IPS DF 19.7 (cell line): Measurements from ENCODE around the gene SPIC.
"Not testable (repeated sequence)": the region's sequence is repeated elsewhere in the genome, so short reads cannot be mapped to it uniquely, and the experiment has no call there.

ENCODE experiments used
- DNase-seq: peaks from one replicate; pipeline ENCODE4 v3.0.0-alpha.2; 2013; ENCODE audit warnings: low read depth, low spot score

Gene SPIC

DNA sequence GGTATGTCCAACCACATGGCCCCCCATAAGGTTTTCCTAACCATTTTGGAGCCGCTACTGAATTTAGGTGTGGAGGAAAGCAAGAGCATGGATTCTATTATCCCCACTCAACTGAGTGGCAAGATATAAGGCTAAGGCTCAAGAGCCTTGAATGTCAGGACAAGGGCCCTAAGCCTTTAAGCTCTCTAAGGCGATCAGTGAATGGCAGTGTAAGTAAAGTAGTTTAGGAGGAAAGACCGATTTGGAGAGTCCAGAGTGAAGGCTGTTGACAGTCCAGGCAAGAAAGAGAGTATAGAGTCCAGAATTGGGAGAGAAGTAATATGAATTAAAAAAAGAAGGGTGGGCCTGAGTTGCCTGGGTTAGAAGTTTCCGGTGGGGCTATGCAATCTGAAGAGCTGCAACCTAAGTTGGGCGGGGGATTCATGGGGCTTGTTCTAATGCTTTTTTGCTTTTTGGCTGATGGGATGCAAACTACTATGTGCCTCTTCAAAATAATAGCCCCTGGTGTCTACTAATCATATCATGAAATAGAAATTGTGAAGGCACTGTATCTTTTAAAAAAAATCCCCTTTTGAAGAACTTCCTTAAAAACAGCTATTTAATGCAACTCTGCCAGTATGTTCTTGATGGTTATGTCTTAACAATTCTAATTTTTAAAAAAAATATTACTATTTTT is at the start of gene SPIC:
Gene SPIC (plus strand): TSS at position 626 of the 676 bp plus-strand sequence. CDS start 1,569 bp downstream, outside the sequence.
- DNase-seq: no peak

DNA sequence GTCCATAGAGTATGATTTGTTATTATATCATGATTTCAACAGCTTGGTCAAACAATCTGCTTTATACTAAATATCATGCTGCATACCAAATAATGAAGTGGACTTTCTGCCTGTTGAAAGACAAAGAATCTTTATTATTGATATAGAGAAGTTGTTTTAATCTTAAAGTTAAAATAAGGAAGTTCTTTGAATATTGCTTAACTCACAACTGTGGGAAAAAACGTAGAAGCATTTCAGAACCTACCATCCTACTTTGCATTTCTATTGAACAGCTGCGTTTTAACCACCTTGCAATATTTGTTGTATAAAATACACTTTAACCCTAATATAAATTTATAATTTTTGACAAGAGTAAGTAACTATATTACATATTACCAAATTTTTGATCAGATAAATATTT is 44.7 kb upstream of the SPIC start:
- DNase-seq: no peak

DNA sequence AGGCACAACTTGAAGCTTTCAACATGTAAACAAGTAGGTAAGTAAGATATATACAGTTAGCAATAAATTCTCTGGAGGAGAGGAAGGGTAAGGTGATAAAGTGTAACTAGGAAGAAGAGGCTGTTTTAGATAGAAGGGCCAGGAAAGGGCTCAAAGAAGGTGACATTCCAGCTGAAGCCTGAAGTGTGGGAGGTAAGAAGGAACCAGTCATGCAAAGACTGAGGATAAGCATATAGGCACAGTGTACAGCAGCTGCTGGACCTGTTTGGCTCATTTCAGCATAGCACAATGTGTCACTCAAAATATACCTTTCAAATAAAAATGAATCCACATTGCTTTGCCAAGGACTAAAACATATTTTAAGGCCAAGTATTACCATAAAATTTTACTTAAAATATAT is 39.0 kb upstream of the SPIC start:
- no peak for DNase-seq

DNA sequence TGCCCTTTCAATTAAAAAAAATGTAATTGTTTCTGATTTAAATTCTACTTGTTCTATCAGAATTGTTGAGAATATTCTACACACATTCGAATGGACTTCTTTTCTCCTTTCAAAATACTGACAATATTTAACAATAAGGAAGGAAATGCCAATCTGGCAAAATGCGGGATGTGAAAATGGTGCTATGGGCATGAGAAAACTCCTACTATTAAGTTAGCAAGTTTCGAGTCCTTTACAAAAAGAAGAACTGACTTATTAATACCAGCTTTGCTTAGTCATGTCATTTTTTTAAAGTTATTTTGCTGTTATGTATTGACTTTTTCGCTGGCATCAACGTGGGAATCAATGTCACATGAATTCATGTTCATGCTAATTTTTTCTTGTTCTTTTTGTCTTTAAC is 35.9 kb upstream of the SPIC start:
- DNase-seq: no peak

- DNase-seq: no peak
These were observed 33.5 kb upstream of the SPIC start for GRCh38 chr12:101441461-101442224.

DNA sequence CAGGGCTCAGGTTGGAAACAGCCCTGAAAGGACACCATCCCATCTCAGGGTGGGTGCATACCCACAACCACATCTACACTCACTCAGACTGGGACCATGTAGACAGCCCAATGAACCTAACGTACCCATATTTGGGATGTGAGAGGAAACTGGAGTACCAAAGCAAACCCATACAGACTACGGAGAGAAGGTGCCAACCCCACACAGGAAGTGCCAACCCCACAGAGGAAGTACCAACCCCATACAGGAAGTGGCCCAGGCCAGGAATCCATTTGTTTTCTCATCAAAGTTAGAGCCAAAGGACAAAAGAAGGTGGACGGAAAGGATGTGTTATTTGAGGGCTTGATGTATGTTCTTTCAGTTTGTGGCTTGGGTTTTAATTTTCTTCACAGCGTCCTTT is 19.5 kb upstream of the SPIC start:
- DNase-seq: no peak

- no peak for DNase-seq
These were observed 15.3 kb upstream of the SPIC start for GRCh38 chr12:101459642-101460346.

DNA sequence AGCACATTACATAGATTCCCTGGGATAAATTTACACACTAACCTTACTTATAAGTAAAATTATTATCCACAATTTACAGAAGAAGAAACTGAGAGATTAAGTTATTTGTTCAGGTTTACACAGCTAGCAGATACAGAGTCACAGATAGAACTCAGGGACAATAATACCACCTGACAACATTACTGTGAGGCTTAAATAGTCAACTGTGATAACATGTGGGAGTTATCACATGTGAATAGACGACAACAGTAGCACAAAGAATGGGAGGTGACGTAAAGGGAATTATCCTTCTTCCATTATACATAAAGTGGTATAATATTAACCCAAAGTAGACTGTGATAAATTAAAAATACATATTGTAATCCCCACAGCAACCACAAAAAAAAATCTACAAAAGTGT is 6.2 kb upstream of the SPIC start:
- no peak for DNase-seq

DNA sequence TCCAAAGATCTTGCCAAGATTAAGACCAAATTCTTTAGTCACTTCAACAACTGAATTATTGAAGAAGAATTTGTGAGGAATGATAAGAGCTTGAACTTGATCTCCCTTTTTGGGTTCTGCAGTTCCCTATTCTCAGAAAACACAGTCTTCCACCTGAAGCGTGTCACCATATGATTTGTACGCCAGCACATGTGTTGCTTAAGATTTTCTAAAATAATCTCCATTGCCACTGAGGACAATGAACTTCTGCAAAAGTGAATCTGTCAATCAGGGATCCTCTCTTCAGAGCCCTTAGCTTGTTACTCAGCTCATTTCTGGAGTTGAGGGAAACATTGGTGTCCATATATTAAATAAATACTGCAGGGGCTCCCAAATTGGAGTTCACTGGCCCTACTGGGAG is 4.2 kb upstream of the SPIC start:
- DNase-seq: no peak

DNA sequence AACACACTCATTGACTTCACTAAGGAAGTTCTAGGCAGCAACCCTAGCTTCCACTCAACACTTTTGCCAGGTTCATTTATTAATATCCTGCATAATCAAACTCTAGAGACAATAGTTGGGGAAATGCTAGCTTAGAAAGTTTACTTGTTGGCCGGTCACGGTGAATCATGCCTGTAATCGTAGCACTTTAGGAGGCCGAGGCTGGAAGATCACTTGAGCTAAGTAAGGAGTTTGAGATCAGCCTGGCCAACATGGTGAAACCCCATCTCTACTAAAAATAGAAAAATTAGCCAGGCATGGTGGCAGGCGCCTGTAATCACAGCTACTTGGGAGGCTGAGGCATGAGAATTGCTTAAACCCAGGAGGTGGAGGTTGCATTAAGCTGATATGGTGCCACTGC is 3.3 kb upstream of the SPIC start:
- not testable (repeated sequence) for DNase-seq

DNA sequence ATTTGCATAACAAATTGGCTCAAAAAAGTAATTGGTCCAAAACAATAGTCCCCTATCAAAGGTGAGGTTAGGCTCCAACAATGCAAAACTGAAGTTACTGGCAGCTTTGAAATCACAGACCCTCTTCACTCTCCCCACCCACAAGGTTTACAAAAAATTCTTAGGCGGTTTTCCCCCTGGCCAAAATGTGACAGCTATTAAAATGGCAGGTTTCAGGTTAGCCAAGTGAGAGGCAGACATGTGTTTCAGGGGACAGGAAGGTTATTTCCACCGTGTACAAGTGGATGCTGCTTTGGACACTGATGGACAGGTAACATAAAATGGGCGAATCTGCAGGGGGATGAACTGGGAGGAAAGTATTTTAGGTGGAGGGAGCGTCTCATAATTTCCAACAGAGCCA is 888 bp upstream of the SPIC start:
- no peak for DNase-seq

DNA sequence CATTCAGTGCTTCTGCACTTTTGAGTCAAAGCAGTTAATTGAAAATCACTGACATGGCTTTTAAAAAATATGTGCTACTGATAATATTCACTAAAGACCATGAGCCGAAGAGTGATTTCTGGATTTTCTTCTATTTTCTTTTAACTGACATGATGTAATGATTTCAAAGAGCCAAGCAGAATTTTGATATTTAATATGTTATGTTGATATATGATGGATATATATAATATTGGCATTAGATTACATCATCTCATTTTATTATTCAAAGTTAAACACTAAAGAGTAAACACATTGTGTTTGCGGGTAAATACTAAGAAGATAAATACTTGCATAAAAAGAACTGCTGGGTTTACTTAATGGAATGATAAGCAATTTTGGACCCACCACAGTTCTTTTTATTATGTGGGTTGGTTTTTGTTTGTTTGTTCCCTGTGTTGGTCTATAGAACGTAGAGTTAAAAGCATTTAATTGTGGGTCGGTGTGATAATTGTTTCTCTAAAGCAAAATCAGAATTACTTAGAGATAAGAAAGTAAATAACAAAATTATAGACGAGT is 692 bp downstream of the SPIC start:
- DNase-seq: no peak

DNA sequence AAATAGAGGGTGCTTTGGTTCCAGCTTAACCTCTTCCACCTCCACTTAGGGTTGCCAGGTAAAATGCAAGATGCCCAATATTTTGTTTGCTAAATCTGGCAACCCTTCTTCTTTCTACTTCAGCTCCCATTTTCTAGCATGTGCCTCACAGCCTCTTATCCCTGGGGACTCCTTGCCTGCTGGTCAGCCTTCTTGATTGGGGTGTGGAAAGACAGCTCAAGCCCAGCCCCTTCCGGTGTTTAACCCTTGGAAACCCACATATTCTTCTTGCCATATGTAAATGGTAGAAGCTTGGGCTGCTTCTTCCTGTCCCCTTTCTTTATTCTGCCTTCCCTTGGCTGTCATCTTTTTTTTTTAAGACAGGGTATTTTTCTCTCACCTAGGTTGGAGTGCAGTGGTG is 5.7 kb downstream of the SPIC start:
- DNase-seq: no peak

DNA sequence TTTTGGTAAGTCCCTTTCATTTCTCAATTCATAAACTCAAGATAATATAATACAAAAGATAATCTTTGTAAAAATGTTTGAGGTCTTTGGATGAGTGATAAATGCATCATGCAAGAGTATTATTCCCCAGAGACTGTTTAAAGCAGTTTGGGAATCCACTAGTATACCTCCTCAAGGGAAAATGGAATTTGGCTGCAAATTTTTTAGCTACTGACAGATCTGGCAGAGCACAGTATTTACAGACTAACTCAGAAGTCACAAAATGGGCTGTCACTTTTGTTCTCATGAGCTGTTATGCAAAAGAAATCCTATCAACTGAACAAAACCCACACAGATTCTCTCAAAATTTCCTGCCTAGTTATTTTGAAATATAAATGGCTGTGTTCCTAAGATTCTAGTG is 9.9 kb downstream of the SPIC start:
- no peak for DNase-seq

DNA sequence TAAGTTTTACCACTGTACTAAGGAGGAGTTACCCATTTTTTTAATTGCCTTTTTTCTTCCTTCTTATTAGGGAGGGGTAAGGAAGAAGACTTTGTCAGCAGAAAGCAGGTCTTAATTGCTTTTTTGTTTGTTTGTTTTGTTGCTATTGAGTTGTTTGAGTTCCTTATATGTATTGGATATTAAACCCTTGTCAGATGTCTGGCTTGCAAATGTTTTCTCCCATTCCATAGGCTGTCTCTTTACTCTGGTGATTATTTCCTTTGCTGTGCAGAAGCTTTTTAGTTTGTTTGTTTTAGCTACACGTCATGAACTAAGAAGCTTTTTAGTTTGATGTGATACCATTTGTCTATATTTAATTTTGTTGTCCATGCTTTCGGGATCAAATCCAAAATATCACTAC is 13.3 kb downstream of the SPIC start:
- no peak for DNase-seq

DNA sequence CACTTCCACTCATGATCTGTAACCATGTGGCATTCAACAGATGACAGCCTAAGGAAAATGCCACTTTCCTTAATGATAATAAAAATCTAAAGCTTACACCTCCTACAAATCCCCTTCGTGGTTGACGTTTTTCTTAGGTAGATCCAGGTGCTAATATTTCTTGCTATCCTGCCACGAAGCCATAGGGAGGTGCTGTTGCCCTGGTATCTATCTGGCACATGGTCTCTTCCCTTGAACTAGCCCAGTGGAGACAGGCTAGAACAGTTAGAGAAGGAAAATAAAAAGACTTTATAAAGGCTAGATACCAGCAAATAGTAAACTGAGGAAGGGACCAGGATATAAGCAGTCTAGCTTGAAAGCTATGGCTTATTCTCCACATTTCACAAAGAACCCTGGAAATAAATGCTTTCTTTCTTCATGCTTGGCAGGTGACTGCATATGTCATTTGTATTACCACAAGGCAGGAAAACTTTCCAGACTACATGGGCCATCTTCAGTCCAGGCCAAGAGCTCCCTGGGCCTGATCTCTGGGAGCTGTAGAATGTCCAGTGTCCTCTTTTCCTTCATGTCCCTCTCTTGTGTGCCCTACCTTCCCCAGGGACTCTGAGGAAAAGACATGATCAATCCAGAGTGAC is 15.3 kb downstream of the SPIC start:
- DNase-seq: peak; percentile 38

DNA sequence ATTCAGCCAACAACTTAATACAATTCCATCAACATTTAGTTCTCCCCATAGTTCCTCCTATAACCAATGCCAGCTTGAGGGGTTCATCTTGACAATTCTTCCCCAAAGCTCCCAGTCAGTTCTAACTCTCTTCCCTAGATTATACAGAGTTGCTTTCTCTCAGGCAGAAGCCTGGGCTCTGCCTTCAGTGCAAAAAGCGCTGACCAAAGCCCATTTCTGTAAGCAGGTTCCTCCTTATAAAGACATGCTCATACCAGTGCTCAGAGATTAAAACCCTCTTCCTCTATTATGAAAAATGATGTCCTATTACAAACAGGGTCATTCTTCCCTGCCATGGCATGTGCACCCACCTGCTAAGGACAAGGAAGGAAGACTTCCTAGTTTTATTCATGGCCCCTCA is 16.2 kb downstream of the SPIC start:
- no peak for DNase-seq

- no peak for DNase-seq
These were observed 18.4 kb downstream of the SPIC start for GRCh38 chr12:101493556-101493955.

DNA sequence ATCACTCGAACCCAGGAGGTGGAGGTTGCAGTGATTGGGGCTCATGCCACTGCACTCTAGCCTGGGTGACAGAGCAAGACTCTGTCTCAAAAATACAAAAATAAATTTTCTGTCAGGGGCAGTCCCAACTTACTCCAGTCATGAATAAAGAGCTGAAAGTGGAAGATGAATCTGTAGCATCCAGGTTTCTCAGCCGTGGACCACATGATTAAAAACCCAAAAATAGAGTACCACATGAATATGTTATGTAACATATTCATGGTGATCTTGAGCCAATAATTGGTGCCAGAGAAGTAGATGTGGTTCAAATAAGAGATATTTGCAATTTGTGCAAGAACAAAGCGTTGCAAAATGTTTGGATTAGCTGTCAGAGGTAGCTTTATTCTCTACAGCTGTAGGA is 23.1 kb downstream of the SPIC start:
- DNase-seq: no peak

- no peak for DNase-seq
These were observed 26.4 kb downstream of the SPIC start for GRCh38 chr12:101501410-101501995.

GRCh38 chr12:101521136-101521535 is 46.0 kb downstream of the SPIC start:
- DNase-seq: no peak

- no peak for DNase-seq
These were observed 52.5 kb downstream of the SPIC start for GRCh38 chr12:101527682-101528081.
